Stimulated activated naive B cell treated with anti-CD40 and anti-IgM and Interleukin-4, amounts not matched to agents 10 μg/mL and 1 μg/mL and 100 μg/mL, for 72 hours (primary cell): ENCODE results near the gene C12orf76.
A peak's percentile ranks its signal among the peaks of the same experiment; 100 is the strongest.
"Not testable (repeated sequence)": the region's sequence is repeated elsewhere in the genome, so short reads cannot be mapped to it uniquely, and the experiment has no call there.

Experiments used
- ATAC-seq, 2 donors: fragments of 150-1000 bp; cut with Tn5 transposase; replicated peaks; 2 replicates each; pipeline ENCODE4 v1.10.0; 2021; ENCODE audit warnings: moderate library complexity in 1 of 2
- DNase-seq: peaks from one replicate; pipeline ENCODE4 v3.0.0; 2021
- H3K27ac Mint-ChIP-seq: one replicate; pipeline ENCODE4 v1.8.0; 2022; ENCODE audit warnings: mild to moderate bottlenecking, mixed read lengths
- H3K27me3 Mint-ChIP-seq, 2 donors: one replicate each; pipeline ENCODE4 v1.8.0; 2022; ENCODE audit warnings: mixed read lengths in 2 of 2
- H3K36me3 Mint-ChIP-seq, 2 donors: one replicate each; pipeline ENCODE4 v1.8.0; 2022; ENCODE audit warnings: mixed read lengths in 2 of 2, mild to moderate bottlenecking in 1 of 2
- H3K4me1 Mint-ChIP-seq, 2 donors: one replicate each; pipeline ENCODE4 v1.8.0; 2022; ENCODE audit warnings: mixed read lengths in 2 of 2, mild to moderate bottlenecking in 1 of 2
- H3K4me3 Mint-ChIP-seq, 2 donors: one replicate each; pipeline ENCODE4 v1.8.0; 2022; ENCODE audit warnings: mild to moderate bottlenecking in 2 of 2, mixed read lengths in 2 of 2, moderate library complexity in 1 of 2
- H3K9me3 Mint-ChIP-seq, 2 donors: one replicate each; pipeline ENCODE4 v1.8.0; 2022; ENCODE audit warnings: mixed read lengths in 2 of 2, mild to moderate bottlenecking in 1 of 2

Gene C12orf76

GRCh38 chr12:110073049-110073831, 24.9 kb upstream of the C12orf76 start:
- ATAC-seq (peak; percentile 67 to 74), DNase-seq (no peak)
- Mint-ChIP-seq H3K27me3 (no peaks in the 10 kb centered on the region), H3K4me1 (peaks cover 10 to 45% of the 10 kb centered on the region in 2 donors), H3K9me3 (no peaks in the 10 kb centered on the region), H3K36me3 (no peaks in the 10 kb centered on the region), H3K4me3 (peak overlapping the region; percentile 76 to 87), H3K27ac (peak overlapping the region; percentile 65)

- not testable (repeated sequence) for H3K9me3 Mint-ChIP-seq, H3K27me3 Mint-ChIP-seq, H3K27ac Mint-ChIP-seq, H3K36me3 Mint-ChIP-seq, DNase-seq, ATAC-seq
- H3K4me3 Mint-ChIP-seq = peak overlapping the region; percentile 76 to 87
- peaks cover 10 to 39% of the 10 kb centered on the region in 2 donors for H3K4me1 Mint-ChIP-seq
Measured at GRCh38 chr12:110072636-110073035, 24.3 kb upstream of the C12orf76 start.

- Mint-ChIP-seq H3K9me3 (no peaks in the 10 kb centered on the region), H3K27ac (no peak overlapping the region), H3K36me3 (no peaks in the 10 kb centered on the region), H3K27me3 (no peaks in the 10 kb centered on the region), H3K4me1 (peaks cover 10 to 37% of the 10 kb centered on the region in 2 donors), H3K4me3 (peak overlapping the region in 1 of 2 donors; percentile 17)
- DNase-seq (no peak), ATAC-seq (no peak)
Measured at GRCh38 chr12:110071967-110072366, 23.6 kb upstream of the C12orf76 start.

GRCh38 chr12:110071504-110071903, 23.2 kb upstream of the C12orf76 start:
- no peaks in the 10 kb centered on the region for H3K27me3 Mint-ChIP-seq
- no peaks in the 10 kb centered on the region for H3K36me3 Mint-ChIP-seq
- H3K27ac Mint-ChIP-seq = no peak overlapping the region
- no peak for ATAC-seq
- no peak for DNase-seq
- H3K4me1 Mint-ChIP-seq = peaks cover 10 to 37% of the 10 kb centered on the region in 2 donors
- no peak overlapping the region for H3K4me3 Mint-ChIP-seq
- no peaks in the 10 kb centered on the region for H3K9me3 Mint-ChIP-seq

GRCh38 chr12:110068654-110069053, 20.3 kb upstream of the C12orf76 start:
- Mint-ChIP-seq H3K27ac (no peak overlapping the region), H3K27me3 (no peaks in the 10 kb centered on the region), H3K4me3 (no peak overlapping the region), H3K4me1 (peaks cover 16 to 38% of the 10 kb centered on the region in 2 donors), H3K36me3 (peaks cover 2 to 7% of the 10 kb centered on the region in 2 donors), H3K9me3 (peaks cover 0 to 3% of the 10 kb centered on the region in 2 donors)
- ATAC-seq (no peak), DNase-seq (no peak)

GRCh38 chr12:110068115-110068514, 19.8 kb upstream of the C12orf76 start:
- H3K4me3 Mint-ChIP-seq, H3K36me3 Mint-ChIP-seq, H3K9me3 Mint-ChIP-seq, ATAC-seq, DNase-seq, H3K27me3 Mint-ChIP-seq, H3K27ac Mint-ChIP-seq: not testable (repeated sequence)
- H3K4me1 Mint-ChIP-seq = peaks cover 11 to 33% of the 10 kb centered on the region in 2 donors

- Mint-ChIP-seq H3K9me3 (peaks cover 0 to 3% of the 10 kb centered on the region in 2 donors), H3K4me1 (peaks cover 9 to 27% of the 10 kb centered on the region in 2 donors), H3K27ac (no peak overlapping the region), H3K4me3 (no peak overlapping the region), H3K27me3 (no peaks in the 10 kb centered on the region), H3K36me3 (peaks cover 2 to 7% of the 10 kb centered on the region in 2 donors)
- DNase-seq (no peak), ATAC-seq (no peak)
Measured at GRCh38 chr12:110067531-110067930, 19.2 kb upstream of the C12orf76 start.

GRCh38 chr12:110065540-110065939, 17.2 kb upstream of the C12orf76 start:
- Mint-ChIP-seq H3K36me3 (peaks cover 3 to 7% of the 10 kb centered on the region in 2 donors), H3K27ac (no peak overlapping the region), H3K27me3 (no peaks in the 10 kb centered on the region), H3K9me3 (peaks cover 0 to 3% of the 10 kb centered on the region in 2 donors), H3K4me1 (peaks cover 14 to 16% of the 10 kb centered on the region in 2 donors), H3K4me3 (peak overlapping the region in 1 of 2 donors; percentile 33)
- no peak for DNase-seq
- ATAC-seq = peak; percentile 91 to 93

GRCh38 chr12:110062241-110062640, 13.9 kb upstream of the C12orf76 start:
- DNase-seq = no peak
- no peak for ATAC-seq
- H3K4me3 Mint-ChIP-seq = no peak overlapping the region
- H3K9me3 Mint-ChIP-seq = peaks cover 0 to 3% of the 10 kb centered on the region in 2 donors
- no peaks in the 10 kb centered on the region for H3K27me3 Mint-ChIP-seq
- peaks cover 3 to 7% of the 10 kb centered on the region in 2 donors for H3K36me3 Mint-ChIP-seq
- peaks cover 22 to 24% of the 10 kb centered on the region in 2 donors for H3K4me1 Mint-ChIP-seq
- H3K27ac Mint-ChIP-seq = no peak overlapping the region

GRCh38 chr12:110059651-110060000, 11.3 kb upstream of the C12orf76 start:
- no peak overlapping the region for H3K4me3 Mint-ChIP-seq
- ATAC-seq = no peak
- H3K27ac Mint-ChIP-seq = no peak overlapping the region
- peaks cover 0 to 2% of the 10 kb centered on the region in 2 donors for H3K9me3 Mint-ChIP-seq
- no peak for DNase-seq
- peaks cover 3 to 4% of the 10 kb centered on the region in 2 donors for H3K36me3 Mint-ChIP-seq
- peaks cover 23 to 31% of the 10 kb centered on the region in 2 donors for H3K4me1 Mint-ChIP-seq
- H3K27me3 Mint-ChIP-seq = peaks cover 0 to 2% of the 10 kb centered on the region in 2 donors

GRCh38 chr12:110058875-110059615, 10.7 kb upstream of the C12orf76 start:
- Mint-ChIP-seq H3K27ac (no peak overlapping the region), H3K36me3 (peaks cover 3 to 4% of the 10 kb centered on the region in 2 donors), H3K4me3 (no peak overlapping the region), H3K9me3 (peaks cover 0 to 2% of the 10 kb centered on the region in 2 donors), H3K27me3 (peaks cover 0 to 3% of the 10 kb centered on the region in 2 donors), H3K4me1 (peaks cover 23 to 31% of the 10 kb centered on the region in 2 donors)
- ATAC-seq = no peak
- no peak for DNase-seq

- not testable (repeated sequence) for H3K36me3 Mint-ChIP-seq, H3K9me3 Mint-ChIP-seq, DNase-seq, H3K27me3 Mint-ChIP-seq, H3K4me3 Mint-ChIP-seq, ATAC-seq, H3K27ac Mint-ChIP-seq
- H3K4me1 Mint-ChIP-seq = peaks cover 21 to 38% of the 10 kb centered on the region in 2 donors
Measured at GRCh38 chr12:110056643-110057042, 8.3 kb upstream of the C12orf76 start.

GRCh38 chr12:110055375-110056352, 7.3 kb upstream of the C12orf76 start:
- not testable (repeated sequence) for H3K27me3 Mint-ChIP-seq, DNase-seq, H3K36me3 Mint-ChIP-seq, ATAC-seq, H3K9me3 Mint-ChIP-seq, H3K4me3 Mint-ChIP-seq, H3K27ac Mint-ChIP-seq
- peaks cover 25 to 46% of the 10 kb centered on the region in 2 donors for H3K4me1 Mint-ChIP-seq

GRCh38 chr12:110050927-110051326, 2.6 kb upstream of the C12orf76 start:
- DNase-seq = no peak
- H3K27ac Mint-ChIP-seq = peak overlapping the region; percentile 85
- peaks cover 0 to 3% of the 10 kb centered on the region in 2 donors for H3K27me3 Mint-ChIP-seq
- peak; percentile 56 to 66 for ATAC-seq
- H3K4me1 Mint-ChIP-seq = peaks cover 33 to 53% of the 10 kb centered on the region in 2 donors
- H3K36me3 Mint-ChIP-seq = peaks cover 3 to 6% of the 10 kb centered on the region in 2 donors
- peak overlapping the region; percentile 1 to 10 for H3K4me3 Mint-ChIP-seq
- peaks cover 0 to 3% of the 10 kb centered on the region in 2 donors for H3K9me3 Mint-ChIP-seq
